SK-N-DZ (cell line): ENCODE measurements around the gene CNNM4.

Experiments used
- DNase-seq: peaks from one replicate; pipeline ENCODE4 v3.0.0-alpha.2; 2015; ENCODE audit warnings: low spot score

Gene CNNM4

GRCh38 chr2:96758987-96759386, 1.7 kb upstream of the CNNM4 start:
- DNase-seq, result no peak

DNA sequence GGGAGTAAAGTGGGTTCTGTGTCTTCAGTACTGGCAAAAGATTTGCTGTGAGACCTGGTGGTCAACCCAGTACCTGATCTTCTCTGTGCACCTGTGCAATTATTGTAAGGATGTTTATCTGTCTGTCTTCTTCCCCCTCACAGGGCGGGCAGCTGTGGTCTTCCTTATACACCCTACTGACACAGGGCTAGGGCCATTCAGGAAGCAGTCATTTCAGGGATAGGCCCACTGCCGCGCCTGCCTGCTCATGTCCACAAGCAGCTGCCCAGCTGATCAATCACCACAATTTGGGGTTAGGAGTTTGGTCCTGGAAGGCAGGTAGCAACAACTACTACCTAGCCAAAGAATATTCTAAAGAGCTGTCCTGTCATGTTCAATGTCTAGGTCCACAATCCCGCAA, 1.2 kb upstream of the CNNM4 start:
- DNase-seq, result no peak

DNA sequence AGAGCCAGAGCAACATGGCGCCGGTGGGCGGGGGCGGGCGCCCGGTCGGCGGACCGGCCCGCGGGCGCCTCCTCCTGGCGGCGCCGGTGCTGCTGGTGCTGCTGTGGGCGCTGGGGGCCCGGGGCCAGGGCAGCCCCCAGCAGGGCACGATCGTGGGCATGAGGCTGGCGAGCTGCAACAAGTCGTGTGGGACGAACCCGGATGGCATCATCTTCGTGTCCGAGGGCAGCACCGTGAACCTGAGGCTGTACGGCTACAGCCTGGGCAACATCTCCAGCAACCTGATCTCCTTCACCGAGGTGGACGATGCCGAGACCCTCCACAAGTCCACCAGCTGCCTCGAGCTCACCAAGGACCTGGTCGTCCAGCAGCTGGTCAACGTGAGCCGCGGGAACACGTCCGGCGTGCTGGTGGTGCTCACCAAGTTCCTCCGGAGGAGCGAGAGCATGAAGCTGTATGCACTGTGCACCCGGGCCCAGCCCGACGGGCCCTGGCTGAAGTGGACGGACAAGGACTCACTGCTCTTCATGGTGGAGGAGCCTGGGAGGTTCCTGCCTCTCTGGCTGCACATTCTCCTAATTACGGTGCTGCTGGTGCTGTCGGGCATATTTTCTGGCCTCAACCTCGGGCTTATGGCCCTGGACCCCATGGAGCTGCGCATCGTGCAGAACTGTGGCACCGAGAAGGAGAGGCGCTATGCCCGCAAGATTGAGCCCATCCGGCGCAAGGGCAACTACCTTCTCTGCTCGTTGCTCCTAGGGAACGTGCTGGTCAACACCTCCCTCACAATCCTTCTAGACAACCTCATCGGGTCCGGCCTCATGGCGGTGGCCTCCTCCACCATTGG, 507 bp downstream of the CNNM4 start:
- DNase-seq, result peak; percentile 57

GRCh38 chr2:96762529-96763311, 2.0 kb downstream of the CNNM4 start:
- no peak for DNase-seq

- DNase-seq, result peak; percentile 53
These were observed 3.0 kb downstream of the CNNM4 start for GRCh38 chr2:96763511-96764252.

- peak; percentile 37 for DNase-seq
These were observed 3.5 kb downstream of the CNNM4 start for GRCh38 chr2:96764253-96764637.

DNA sequence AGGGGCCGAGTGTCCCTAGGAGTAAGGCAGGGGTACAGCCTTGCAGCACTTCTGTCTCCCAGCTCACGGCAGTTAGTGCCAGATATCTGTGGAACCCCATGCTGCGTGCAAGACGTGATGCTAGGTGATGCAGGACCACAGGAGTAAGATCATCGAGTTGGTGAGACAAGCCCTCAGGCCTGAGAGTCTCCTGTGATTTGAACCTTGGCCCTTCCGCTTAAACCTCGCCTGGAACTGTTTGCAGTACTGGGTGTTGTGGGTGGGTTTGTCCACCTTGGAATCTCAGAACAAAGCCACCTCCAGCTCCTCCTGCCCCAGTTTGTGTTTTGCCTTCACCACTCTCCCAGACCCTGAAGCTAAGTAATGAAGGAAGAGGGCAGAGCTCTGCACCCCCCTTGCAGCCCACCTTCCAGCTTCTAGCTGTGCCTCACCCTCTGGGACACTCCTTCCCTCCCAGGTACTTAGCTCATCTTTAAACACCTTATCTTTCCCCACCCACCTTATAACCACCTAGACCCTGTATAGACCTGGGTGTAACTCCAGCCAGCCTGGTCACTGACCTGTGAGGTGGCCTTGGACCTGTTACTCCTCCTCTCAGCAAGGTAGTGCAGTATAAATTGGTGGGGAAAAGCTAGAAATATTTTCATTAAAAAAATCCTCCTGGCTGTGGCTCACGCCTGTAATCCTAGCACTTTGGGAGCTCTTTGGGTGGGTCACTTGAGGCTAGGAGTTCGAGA, 6.6 kb downstream of the CNNM4 start:
- no peak for DNase-seq

GRCh38 chr2:96768083-96768561, 7.4 kb downstream of the CNNM4 start:
- no peak for DNase-seq

DNA sequence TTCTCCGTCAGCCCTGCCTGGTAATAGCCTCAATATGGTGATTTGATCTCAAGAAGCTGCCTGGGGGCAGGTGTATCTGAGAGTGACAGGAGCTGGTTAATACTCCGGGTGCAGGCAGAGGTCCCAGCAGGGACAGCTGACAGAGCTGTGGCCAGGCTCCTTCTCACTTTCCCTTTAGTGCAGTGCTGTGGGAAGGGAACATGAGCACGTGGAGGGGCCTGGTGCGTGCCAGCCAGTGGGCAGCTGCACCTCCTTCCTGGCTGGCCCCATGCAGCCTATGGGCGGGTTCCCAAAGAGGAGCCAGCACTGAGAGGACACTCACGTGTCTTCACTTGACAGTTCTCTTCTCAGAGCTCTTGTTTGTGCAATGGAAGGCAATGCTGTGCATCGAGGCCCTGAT, 9.1 kb downstream of the CNNM4 start:
- DNase-seq, result no peak

DNA sequence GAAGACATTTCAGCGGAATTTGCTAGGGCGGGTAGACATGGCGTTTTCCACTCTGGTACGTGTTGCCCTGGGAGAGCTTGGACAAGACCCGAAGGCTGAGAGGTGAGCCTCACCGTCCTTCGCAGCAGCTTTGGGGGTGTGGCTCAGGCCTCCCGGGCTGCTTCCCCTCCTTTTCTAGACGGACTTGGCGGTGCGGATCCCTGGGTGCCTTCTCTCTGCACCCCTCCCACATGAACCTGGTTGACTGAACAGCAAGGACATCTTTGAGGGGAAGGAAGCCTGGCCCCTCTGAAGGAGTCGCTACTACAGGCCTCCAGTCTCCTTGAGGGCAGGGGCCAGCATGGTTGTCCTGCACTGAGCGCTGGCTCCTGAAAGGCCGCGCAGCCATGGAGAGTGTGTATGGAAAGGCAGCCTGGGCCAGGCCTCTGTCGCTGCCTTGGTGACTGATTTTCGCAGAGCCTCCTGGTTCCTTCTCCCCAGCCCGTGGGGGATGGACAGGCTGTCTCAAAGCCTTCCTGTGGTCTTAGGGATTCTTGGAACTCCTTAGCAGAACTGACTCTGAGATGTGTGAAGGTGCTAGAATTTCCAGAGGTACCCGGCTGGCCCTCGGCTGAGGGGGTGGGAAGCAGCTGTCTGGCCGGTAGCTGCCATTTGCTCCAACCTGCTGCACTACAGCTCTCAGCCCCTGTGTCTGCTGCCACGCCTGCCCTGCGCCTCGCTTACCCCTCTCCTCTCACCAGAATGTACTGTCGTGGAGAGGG, 9.9 kb downstream of the CNNM4 start:
- no peak for DNase-seq

- no peak for DNase-seq
These were observed 11.3 kb downstream of the CNNM4 start for GRCh38 chr2:96771796-96772618.

DNA sequence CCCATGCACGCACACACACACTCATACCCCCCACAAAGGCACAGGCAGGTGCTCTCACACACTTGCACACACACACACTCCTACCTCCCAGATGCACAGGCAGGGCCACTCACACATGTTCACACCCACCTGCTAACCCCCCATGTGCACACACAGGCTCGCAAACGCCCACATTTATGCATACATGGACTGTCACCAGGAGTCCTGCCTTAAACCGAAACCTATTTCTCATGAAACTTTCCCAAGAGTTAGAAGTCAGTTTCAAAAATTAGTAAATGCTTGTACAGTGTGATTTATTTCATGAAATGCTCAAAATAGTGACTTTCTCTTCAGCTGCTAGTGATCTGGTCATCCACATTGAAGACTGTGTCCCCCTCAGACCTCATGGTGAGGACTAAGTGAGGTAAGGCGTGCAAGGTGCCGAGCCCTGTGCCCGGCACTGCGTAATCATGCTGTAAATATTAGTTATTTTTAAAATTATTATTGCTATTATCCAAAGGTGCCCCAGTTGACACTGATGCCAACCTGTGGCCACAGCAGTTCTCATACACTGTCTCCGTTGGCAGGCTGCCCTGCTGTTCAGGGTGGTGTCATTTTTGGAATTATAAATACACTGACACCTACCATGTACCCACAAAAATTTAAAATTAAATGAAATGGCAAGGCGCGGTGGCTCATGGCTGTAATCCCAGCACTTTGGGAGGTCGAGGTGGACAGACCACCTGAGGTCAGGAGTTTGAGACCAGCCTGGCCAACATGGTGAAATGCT, 12.4 kb downstream of the CNNM4 start:
- no peak for DNase-seq

DNA sequence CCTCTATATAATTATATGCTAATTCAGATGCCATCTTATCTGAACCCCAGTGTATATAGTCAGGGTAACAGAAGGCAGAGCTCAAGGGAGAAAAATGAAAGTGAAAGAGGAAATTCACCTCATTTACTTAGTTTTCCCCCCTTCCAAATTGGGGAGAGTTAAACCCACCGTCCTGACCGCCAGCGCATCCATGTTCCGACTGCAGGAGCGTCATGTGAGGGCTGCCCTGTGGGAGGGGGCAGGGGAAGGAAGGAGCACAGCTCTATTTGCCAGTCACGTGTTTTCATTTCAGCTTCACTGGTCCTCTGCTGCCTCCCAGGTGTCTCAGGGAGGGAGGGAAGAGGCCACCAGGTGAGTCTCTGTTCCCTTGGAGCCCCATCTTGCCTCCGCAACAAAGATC, 13.2 kb downstream of the CNNM4 start:
- DNase-seq, result no peak

- no peak for DNase-seq
These were observed 14.5 kb downstream of the CNNM4 start for GRCh38 chr2:96775160-96775559.

GRCh38 chr2:96783388-96783787, 22.7 kb downstream of the CNNM4 start:
- no peak for DNase-seq

GRCh38 chr2:96787411-96787810, 26.7 kb downstream of the CNNM4 start:
- no peak for DNase-seq

GRCh38 chr2:96788442-96789244, 27.9 kb downstream of the CNNM4 start:
- DNase-seq, result no peak

GRCh38 chr2:96789245-96789617, 28.5 kb downstream of the CNNM4 start:
- no peak for DNase-seq
